ENCODE results near the gene ATP8B2.
"Not testable (repeated sequence)": the region's sequence is repeated elsewhere in the genome, so short reads cannot be mapped to it uniquely, and the experiment has no call there.

The ATP8B2 gene

GRCh38 chr1:154324669-154325582, at the start of gene ATP8B2:
TSS of gene ATP8B2 (plus strand) at chr1:154325525. CDS start at chr1:154328142, 2,617 bp downstream.
- peak in 1 of 2 donors; percentile 58 for DNase-seq

DNA sequence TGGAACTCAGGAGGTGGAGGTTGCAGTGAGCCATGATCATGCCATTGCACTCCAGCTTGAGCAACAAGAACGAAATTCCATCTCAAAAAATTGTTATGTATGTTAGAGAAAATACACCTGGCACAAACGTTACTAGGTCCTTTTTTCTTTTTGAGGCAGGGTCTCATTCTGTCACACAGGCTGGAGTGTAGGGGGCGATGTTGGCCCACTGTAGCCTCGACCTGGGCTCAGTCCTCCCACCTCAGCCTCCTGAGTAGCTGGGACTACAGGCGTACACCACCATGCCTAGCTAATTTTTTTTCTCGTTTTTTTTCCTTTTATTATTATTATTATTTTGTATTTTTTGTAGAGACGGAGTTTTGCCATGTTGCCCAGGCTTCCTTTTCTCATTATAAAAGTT, 48.5 kb upstream of the ATP8B2 start:
- DNase-seq: no peak

- not testable (repeated sequence) for DNase-seq
Observed at GRCh38 chr1:154287591-154287990, 37.7 kb upstream of the ATP8B2 start.

DNA sequence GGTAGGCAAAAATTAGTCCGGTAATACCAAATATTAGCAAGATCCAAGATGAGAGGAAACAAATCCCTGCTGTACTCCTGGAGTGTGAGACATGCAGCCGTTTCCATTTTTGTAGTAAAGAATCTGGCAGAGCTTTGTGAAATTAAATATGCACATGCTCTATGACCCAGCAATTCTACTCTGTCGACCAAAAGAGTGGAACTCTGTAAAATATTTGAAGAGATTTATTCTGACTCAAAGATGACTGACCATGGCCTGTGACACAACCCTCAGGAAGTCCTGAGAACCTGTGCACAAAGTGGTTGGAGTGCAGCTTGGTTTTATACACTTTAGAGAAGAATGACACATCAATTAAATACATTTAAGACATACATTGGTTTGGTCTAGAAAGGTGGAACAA, 36.7 kb upstream of the ATP8B2 start:
- DNase-seq: no peak

DNA sequence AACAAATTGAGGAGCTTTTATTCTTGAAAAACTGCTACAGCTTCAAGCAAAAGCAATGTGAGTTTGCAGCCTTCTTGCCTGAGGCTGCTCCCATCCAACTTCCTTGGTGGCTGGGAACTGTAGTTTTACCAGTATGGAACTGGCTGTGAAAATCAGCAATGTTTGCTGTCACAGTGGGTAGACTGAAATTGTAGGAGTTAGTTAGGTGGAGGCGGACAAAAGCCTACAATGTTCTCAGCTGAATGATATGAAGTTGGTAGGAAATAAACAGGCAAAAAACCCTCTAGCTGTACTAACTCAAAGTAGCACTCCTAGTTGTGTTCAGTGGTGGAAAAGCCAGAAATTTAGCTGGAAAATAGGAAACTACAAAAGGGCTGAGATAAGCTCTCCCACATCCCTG, 34.4 kb upstream of the ATP8B2 start:
- DNase-seq: no peak

- DNase-seq: no peak
Observed at GRCh38 chr1:154295408-154296235, 29.7 kb upstream of the ATP8B2 start.

- DNase-seq: no peak
Observed at GRCh38 chr1:154301582-154301981, 23.7 kb upstream of the ATP8B2 start.

DNA sequence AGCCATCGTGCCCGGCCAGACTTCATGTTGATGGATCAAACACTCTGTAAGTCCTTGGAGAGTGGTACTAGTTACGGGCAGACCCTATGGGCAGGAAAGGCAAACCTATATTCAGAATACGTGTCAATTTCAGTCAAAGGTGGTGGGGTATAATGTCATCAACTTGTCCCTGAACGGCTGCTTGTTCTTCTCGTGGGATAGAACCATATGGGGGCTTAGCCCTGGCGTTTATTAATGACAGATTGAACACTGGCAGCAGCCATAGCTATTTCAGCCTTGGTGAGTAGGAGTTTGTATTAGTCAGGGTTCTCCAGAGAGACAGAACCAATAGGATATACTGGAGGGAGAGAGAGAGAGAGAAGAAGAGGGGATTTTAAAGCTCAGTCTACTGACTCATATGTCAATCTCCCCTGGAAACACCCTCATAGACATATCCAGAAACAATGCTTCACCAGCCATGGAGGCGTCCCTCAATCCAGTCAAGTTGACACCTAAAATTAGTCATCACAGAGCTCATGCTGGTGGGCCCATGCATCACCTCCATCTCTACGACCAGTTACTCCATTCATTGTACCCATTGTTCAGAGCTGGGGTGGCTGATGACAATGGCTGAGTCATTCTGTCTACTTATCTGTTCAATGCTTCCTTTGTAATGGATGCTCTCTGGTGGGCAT, 20.5 kb upstream of the ATP8B2 start:
- DNase-seq: no peak

DNA sequence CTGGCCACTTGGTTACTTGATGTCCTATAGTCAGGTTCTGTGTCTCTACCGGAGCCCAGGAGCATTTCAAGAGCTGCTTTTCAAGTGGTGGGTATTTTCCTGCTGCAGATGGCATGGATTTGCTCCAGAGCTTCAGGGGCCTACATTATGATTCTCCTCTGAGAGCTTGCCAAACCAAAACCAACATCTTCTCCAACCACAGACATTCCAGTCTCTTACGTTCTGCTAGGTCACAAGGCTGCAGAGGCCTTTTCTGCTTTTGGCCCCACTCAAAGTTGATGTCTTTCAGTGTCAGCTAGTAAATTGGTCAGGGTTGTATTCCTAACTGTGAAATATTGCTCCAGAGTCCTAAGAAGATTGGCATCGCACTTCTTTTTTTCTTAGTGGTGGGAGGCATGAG, 19.2 kb upstream of the ATP8B2 start:
- DNase-seq: no peak

DNA sequence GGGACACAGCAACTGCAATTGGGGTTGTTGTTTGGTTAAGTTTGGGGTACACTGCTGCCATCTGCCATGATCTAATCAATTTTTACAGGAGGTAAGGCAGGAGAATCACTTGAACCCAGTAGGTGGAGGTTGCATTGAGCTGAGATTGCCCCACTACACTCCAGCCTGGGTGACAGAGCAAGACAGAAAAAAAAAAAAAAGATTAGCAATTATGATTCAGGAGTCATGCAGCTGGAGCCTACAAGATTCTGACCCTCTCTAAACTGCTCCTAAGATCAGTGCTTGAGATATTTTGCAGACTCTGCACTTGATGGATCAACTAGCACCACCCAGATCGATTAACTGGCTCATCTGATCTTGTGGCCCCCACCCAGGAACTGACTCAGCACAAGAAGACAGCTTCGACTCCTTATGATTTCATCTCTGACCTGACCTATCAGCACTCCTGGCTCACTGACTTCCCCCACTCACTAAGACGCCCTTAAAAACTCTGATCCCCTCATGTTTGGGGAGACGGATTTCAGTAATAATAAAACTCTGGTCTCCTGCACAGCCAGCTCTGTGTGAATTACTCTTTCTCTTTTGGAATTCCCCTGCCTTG, 17.6 kb upstream of the ATP8B2 start:
- DNase-seq: not testable (repeated sequence)

- not testable (repeated sequence) for DNase-seq
Observed at GRCh38 chr1:154309136-154309535, 16.2 kb upstream of the ATP8B2 start.

GRCh38 chr1:154312229-154313065, 12.9 kb upstream of the ATP8B2 start:
- DNase-seq: not testable (repeated sequence)

DNA sequence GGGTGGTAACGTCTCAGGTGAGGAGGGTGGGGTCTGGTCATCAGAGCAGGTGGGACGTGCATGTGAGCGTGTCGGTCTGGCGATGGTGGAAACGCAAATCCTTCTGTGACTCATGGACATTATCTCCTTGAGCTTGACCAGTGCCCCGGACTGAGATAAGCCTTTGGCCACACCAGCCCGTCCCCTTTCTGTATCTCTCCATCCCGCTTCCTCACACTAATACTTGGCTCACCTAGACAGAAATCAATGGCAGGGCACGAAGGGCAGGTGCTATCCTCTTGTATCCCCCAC, 12.3 kb upstream of the ATP8B2 start:
- no peak for DNase-seq

DNA sequence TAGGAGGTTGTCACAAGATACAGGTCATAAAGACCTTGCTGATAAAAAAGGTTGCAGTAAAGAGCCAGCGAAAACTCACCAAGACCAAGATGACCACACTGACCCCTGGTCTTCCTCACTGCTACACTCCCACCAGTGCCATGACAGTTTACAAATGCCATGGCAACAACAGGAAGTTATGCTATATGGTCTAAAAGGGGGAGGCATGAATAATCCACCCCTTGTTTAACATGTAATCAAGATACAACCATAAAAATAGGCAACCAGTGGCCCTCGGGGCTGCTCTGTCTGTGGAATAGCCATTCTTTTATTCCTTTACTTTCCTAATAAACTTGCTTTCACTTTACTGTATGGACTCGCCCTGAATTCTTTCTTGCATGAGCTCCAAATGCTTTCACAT, 11.1 kb upstream of the ATP8B2 start:
- not testable (repeated sequence) for DNase-seq

- DNase-seq: no peak
Observed at GRCh38 chr1:154316704-154317103, 8.6 kb upstream of the ATP8B2 start.

DNA sequence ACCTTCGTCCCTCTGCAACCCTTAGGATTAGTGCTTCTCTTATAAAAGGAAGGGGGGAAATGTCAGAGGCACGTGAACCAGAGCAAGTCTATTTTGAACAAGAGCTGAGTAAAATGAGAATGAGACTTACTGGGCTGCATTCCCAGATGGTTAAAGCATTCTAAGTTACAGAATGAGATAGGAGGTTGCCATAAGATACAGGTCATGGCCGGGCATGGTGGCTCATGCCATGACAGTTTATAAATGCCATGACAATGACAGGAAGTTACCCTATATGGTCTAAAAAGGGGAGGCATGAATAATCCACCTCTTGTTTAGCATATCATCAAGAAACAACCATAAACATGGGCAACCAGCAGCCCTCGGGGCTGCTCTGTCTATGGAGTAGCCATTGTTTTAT, 6.9 kb upstream of the ATP8B2 start:
- no peak for DNase-seq

DNA sequence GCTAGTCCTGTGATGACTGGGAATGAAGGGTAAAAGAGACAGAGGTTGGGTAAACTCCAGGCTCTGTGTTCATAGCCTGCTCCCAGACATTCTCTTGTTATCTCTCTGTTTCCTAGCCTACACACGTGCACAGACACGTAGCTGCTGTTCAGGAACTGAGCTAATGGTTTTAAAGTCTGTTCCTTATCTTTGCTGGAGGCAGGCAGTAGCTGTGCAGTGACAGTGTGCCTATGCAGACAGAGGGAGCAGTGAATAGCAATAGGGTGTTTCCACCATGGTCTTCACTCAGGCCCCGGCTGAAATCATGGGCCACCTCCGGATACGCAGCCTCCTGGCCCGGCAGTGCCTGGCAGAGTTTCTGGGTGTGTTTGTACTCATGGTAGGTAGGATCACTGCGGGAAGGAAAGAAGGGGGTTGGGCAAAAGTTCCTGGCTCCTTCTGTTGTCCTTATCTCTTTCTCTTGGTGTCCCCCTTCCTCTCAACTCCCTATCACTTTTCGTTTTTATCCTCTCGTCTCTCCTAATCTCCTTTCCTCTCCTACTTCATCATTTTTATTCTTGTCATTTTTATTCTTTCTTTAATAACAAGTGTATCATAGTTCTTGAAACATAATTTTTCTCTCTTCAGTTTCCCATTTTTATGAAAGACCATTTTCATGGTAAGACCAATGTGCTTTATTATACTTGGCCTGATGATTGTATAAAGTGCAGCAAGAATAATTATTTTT, 4.3 kb upstream of the ATP8B2 start, which contains the start of gene AQP10:
Gene AQP10 (plus strand): TSS at position 212 of the 727 bp plus-strand sequence. CDS start 63 bp downstream, at position 275.
- DNase-seq: peak in 1 of 2 donors; percentile 14

- not testable (repeated sequence) for DNase-seq
Observed at GRCh38 chr1:154321609-154321934, 3.8 kb upstream of the ATP8B2 start.

DNA sequence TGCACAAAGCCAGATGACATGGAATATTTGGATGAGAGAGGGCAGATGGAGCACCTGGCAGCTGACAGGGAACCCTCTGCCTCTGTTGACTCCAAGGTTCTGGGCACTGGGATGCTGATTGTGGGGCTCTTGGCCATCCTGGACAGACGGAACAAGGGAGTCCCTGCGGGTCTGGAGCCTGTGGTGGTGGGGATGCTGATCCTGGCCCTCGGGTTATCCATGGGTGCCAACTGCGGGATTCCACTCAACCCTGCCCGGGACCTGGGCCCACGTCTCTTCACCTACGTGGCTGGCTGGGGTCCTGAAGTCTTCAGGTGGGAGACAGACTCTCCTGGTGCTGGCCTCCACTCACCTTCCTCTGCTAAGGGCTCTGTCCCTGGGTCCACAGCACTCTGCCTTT, 1.8 kb upstream of the ATP8B2 start:
- DNase-seq: no peak

DNA sequence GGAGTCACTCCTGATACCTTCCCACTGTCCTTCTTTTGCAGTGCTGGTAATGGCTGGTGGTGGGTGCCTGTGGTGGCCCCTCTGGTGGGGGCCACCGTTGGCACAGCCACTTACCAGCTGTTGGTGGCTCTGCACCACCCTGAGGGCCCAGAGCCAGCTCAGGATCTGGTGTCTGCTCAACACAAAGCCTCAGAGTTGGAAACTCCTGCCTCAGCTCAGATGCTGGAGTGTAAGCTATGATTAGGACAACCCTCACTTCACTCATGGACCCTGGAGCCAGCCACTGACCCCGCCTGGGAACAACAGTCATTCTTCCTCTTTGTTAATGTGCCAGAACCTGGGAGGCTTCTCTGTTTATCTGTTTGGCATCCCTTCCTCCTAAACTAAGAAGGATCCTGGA, 1.1 kb upstream of the ATP8B2 start:
- DNase-seq: no peak
